IPS-NIHi7 (cell line): ENCODE measurements around the gene PDE10A.
"Not testable (repeated sequence)": the region's sequence is repeated elsewhere in the genome, so short reads cannot be mapped to it uniquely, and the experiment has no call there.

Experiments used
- DNase-seq: peaks from one replicate; pipeline ENCODE4 v3.0.0; 2012; ENCODE audit warnings: mixed read lengths; ENCODE audit errors: extremely low spot score

Gene PDE10A

GRCh38 chr6:165469483-165469882 lies 193.6 kb downstream of the PDE10A start:
- DNase-seq: no peak

- no peak for DNase-seq
Measured at GRCh38 chr6:165468340-165469235, 194.5 kb downstream of the PDE10A start.

DNA sequence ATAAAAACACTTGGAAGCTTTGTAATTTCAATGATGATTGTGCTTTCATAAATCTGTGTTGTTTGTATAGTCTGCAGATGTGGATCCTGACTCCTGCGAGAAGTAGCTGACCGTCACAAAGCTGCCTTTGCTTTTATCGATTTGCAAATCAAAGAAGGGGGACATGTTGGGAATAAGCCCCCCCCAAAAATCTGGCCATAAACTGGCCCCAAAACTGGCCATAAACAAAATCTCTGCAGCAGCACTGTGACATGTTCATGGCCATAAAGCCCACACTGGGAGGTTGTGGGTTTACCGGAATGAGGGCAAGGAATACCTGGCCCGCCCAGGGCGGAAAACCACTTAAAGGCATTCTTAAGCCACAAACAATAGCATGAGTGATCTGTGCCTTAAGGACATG lies 199.5 kb downstream of the PDE10A start:
- not testable (repeated sequence) for DNase-seq

- DNase-seq: not testable (repeated sequence)
Measured at GRCh38 chr6:165459605-165460301, 203.3 kb downstream of the PDE10A start.

GRCh38 chr6:165458134-165458533 lies 204.9 kb downstream of the PDE10A start:
- no peak for DNase-seq

- DNase-seq: no peak
Measured at GRCh38 chr6:165456286-165456685, 206.8 kb downstream of the PDE10A start.

DNA sequence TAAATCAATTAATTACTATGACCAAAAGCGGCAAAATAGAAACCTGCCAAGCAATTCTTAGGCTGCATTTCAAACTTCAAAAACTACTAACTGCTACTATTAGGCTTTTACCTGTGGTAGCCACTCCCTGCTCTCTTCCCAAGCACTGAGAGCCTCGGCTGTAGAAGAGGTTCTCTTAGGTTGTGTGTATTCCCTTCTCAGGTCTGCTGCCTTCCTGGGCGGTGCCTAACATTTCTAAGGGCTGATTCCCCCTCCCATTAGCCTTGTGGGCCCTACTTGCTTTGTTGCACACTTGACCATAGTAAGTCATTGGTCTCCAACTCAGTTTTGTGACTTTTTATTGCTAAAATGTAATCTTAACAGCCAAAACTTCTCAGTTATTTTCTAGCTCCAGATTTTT lies 207.6 kb downstream of the PDE10A start:
- no peak for DNase-seq

- DNase-seq: no peak
Measured at GRCh38 chr6:165453395-165453794, 209.6 kb downstream of the PDE10A start.

DNA sequence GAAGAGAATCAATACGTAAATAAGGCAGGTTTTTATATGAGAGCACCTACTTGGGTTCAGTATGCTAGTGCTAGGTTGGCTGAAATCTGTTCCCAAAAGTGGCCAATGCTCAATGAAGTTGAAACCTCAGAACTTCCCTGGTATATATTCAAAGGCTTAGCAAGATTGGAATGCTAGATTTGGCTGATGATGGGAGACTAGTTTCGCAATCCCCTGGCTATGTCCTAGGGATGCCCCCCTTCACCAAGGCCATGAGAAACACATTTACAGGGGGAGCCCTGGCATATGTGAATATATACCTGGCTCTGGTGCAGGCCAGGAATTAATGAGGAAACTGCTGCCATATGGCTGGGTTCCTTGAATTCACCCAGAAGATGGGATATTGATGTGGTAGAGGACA lies 211.2 kb downstream of the PDE10A start:
- DNase-seq: no peak

GRCh38 chr6:165448210-165448609 lies 214.8 kb downstream of the PDE10A start:
- DNase-seq: peak; percentile 53

DNA sequence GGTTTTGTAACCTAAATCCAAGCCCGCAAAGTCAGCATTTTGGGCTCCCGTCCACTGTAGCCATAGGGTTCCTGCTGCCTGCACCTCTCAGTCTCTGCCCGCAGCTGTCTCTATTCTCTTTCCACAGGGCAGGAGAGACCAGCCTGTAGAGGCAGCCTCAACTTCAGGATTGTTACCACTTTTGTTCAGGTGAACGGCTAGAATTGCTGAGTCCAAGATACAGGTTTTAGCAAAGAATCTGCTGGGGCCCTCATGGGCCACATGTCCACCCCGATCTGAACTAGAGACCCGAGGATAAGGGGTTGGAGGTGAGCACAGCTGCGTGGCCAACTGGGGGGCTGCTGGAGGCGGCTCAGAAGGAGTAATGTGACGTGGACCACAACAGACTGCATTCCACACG lies 215.9 kb downstream of the PDE10A start:
- no peak for DNase-seq

DNA sequence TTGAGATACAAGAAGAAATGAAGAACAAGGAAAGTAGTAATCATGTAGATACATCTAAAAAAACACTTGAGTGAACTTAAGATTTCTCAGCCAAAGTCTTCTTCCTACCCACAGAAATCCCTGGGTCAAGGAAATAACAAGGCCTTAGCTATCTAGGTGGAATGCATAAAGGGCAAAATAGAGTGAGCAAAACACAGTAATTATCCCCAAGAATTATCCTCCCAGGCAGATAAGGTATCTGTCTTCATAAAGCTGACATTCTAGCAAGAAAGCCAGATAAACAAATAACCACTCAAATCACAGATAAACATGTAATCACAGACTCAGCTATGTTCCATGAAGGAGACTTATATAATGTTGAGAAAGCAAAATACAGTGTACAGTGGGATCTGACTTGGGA lies 216.7 kb downstream of the PDE10A start:
- DNase-seq: no peak

DNA sequence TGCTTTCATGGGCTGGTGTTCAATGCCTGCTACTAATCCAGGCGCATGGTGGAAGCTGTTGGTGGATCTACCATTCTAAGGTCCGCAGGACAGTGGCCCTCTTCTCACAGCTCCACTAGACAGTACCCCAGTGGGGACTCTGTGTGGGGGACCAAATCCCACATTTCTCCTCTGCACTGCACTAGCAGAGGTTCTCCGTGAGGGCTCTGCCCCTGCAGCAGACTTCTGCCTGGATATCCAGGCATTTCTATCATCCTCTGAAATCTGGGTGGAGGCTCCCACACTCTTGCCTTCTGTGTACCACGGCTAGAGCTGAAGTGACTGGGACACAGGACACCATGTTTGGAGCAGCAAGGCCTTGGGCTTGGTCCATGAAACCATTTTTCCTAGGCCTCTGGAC lies 219.6 kb downstream of the PDE10A start:
- DNase-seq: no peak

- DNase-seq: no peak
Measured at GRCh38 chr6:165441181-165441580, 221.9 kb downstream of the PDE10A start.

DNA sequence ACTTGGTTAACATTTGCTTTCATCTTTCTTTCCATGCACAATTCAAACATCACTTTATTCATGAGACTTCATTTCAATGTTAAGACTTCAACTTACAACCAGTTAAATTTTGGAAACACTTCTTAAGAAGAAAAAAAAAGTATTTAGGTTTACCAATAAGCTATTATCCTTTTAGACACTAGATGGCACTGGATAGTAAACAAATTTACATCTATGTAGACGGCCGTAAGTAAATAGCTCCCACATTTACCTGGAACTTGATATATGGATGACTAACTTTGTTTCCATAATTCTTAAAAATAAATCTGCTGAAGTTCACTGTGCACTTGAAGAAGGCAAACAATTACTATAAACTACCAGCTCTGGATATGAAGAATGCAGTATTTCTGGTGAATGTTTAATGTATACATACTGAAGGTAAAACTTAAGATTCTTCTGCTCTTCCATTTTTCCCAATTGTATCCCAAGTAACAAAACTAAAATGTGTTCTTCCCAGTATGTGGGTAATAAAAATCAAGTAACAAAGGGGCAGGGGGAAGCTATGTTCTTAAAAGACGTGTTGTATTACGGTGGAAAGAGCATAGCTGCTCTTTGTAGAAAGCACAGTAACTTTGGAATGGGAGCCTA lies 223.0 kb downstream of the PDE10A start:
- DNase-seq: no peak

DNA sequence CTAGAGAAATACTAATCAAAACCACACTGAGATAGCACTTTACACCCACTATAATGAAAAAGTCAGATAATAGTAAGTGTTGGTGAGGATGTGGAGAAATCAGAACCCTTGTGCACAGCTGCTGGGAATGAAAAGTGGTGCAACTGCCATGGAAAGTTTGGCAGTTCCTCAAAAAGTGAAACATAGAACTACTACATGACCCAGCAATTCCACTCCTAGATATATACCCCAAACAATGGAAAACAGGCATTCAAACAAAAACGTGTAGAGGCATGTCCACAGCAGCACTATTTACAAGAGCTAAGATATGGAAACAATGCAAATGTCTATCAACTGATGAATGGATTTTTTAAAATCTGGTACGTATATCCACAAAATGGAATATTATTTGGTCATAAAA lies 236.1 kb downstream of the PDE10A start:
- no peak for DNase-seq

DNA sequence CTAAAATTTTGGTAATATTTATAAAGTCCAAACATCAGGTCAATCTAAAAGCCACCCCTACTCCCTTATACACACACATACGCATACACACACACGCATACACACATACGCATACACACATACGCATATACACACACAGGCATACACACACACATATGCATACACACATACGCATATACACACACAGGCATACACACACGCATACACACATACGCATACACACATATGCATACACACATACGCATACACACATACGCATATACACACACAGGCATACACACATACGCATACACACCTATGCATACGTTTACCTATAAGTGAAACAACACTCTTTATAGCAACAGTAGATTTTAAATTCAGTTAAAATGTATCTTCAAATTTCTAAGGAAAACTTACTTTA lies 240.8 kb downstream of the PDE10A start:
- no peak for DNase-seq

DNA sequence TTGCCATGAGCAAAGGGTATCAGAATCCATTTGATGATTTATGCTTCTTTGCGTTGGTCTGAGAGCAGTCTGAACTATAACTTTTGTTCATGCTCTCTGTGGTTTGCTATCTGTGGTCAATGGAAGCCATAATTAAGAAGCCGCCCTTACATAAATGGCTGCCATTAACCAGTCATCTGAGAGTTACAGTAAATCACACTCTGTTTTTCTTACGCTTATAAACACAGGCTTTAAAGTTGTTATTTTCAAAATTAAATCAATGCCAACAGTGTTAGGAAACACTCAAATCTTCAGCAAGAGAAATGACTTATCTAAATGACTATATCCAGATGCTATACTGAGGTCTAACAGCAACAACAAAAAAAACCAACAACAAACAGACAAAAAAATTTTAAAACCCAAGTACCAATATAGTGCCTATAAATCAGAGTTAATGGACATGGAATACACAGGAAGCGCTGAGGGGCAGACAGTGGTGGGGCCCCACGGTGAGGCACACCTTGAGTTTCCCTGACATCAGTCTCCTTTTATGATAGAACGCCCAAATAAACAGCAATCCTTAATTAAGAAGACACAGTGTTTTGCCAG lies 245.7 kb downstream of the PDE10A start:
- DNase-seq: no peak

- no peak for DNase-seq
Measured at GRCh38 chr6:165404697-165405096, 258.3 kb downstream of the PDE10A start.

DNA sequence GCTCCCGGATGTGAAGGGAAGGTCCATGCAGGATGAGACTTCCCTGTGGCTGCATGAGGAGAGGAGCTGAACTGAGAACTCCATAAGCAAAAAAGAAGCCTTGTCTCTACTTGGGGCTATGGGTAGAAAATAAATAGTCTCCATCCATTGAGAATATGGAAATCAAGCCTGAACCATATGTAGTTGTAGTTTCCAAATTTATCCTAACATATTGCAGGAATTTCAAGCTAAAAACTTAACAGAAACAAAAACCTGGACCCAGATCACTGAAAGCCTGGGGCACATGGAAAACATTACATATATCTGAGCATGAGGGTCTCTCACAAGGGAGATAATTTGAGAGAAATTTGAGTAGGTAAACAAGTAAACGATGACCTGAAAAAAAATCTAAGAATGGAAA lies 258.7 kb downstream of the PDE10A start:
- no peak for DNase-seq

GRCh38 chr6:165403006-165403595 lies 259.9 kb downstream of the PDE10A start:
- no peak for DNase-seq

DNA sequence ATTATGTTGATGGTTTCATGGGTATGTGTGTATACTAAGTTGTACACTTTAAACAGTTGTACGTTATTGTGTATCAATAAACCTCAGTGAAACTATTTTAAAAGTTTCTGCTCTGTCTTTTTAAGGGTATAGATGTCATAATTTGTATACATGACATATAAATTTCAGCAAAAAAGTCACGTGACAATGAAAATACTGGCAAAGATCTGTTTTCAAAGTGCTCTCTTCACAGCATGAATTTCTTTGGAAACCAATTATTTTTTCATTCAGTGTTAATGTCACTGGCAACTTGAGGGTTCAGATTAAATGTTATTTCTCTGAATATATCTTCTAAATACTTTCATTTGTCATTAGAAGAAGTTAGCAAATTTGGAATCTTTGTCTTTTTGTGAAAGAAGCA lies 261.9 kb downstream of the PDE10A start:
- DNase-seq: no peak
